Measurements from ENCODE around the gene EPHA1.

- no peak for TF ChIP-seq ZNF510 (tag by site-specific recombination; IDR thresholded peaks at IDR 0.05; ENCODE audit: insufficient replicate concordance)
- no peak for TF ChIP-seq GFI1B (tag by site-specific recombination; IDR thresholded peaks at IDR 0.05)
- no peak for TF ChIP-seq ZBTB10 (tag by site-specific recombination; IDR thresholded peaks at IDR 0.05)
- no peak for TF ChIP-seq ZNF792 (tag by site-specific recombination; IDR thresholded peaks at IDR 0.05)
- TF ChIP-seq CTCF (tag by site-specific recombination; IDR thresholded peaks at IDR 0.05), result no peak
- no peak for TF ChIP-seq ZBTB1 (tag by site-specific recombination; IDR thresholded peaks at IDR 0.05)
- TF ChIP-seq IKZF3 (tag by site-specific recombination; IDR thresholded peaks at IDR 0.05), result no peak
- TF ChIP-seq, protein P1, sequence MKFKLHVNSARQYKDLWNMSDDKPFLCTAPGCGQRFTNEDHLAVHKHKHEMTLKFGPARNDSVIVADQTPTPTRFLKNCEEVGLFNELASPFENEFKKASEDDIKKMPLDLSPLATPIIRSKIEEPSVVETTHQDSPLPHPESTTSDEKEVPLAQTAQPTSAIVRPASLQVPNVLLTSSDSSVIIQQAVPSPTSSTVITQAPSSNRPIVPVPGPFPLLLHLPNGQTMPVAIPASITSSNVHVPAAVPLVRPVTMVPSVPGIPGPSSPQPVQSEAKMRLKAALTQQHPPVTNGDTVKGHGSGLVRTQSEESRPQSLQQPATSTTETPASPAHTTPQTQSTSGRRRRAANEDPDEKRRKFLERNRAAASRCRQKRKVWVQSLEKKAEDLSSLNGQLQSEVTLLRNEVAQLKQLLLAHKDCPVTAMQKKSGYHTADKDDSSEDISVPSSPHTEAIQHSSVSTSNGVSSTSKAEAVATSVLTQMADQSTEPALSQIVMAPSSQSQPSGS (tag by site-specific recombination; IDR thresholded peaks at IDR 0.05; ENCODE audit: low read depth), result no peak
Measured at GRCh38 chr7:143444785-143445184, 36.1 kb upstream of the EPHA1 start.

Measured in HEK293 (cell line).